Body of pancreas (tissue), 4 donors: Measurements from ENCODE around the gene UBASH3A.

ENCODE experiments used
- CTCF ChIP-seq, 7 experiments: fragments of 450-650 bp in 4 of 7; fragments of 200-600 bp in 3 of 7; sonication (generic) in 3 of 7; IDR thresholded peaks; one replicate each; pipeline ENCODE4 v1.5.1; 2016 to 2019; ENCODE audit warnings: antibody characterized with exemption in 7 of 7
- POLR2A ChIP-seq, 3 donors: fragments of 450-650 bp; IDR thresholded peaks; one replicate each; pipeline ENCODE4 v1.6.1; 2016; ENCODE audit warnings: antibody characterized with exemption in 3 of 3, mild to moderate bottlenecking in 2 of 3

- TF ChIP-seq POLR2A (IDR thresholded peaks at IDR 0.05), result no peak
- TF ChIP-seq CTCF (IDR thresholded peaks at IDR 0.05), result no peak
These were observed 68.1 kb downstream of the UBASH3A start for GRCh38 chr21:42471716-42472330.
